GM21447 (cell line): Measurements from ENCODE around the gene RPS6KL1.

Experiments used
- ATAC-seq: cut with Tn5 transposase; IDR thresholded peaks from one replicate; pipeline ENCODE4 v1.9.1; 2021; ENCODE audit not compliant: unreplicated experiment

The RPS6KL1 gene

DNA sequence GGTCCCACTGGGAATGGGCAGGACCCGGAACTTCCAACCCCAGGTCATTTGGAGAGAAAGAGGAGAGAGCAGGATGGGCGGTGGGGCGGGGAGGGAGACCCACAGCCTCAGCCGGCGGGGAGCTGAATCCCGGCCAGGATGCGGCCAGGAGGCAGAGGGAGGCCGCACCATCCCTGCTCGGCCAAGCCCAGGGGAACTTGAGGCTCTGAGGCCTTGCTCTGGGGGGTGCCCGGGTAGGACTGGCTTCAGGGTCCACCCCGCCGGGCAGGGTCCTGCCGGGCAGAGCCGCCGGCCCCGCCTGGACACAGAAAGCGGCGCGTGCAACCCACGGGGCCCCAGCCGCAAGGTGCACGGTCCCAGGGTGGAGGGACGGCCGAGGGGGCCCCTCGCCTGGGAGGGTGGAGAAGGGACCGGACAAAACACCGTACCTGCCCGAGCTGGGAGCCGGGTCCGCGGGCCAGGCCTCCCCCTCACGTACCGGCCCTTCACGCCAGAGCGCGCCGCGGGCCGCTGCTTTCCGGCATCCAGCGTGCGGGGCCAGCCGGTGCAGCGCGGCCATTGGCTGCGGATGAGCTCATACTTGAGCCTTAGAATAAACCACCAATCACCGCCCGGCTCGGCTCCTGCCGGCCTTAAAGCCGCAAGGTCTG is at the start of gene RPS6KL1:
RPS6KL1 (minus strand) TSS at position 509 of the 650 bp plus-strand sequence. CDS start 1,719 bp downstream, outside the sequence.
- ATAC-seq, result peak; percentile 94

DNA sequence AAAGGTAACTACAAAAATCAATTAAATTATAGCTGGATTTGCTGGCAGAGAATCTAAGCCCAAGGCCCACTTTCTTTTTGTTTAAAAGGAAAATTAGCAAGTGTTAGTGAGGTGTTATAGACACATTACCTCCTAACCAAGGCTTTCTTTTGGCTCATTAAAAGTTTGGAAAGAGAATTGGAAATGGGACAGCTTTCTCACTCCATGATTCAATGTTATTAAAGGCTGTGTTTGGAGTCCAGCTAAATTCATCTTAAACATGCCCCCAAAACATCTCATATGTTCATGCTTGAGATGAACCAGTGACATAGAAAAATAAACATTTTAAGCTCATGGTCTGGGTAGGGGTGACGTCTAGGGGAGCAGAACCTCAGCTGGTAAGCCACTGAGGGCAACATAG is 45.8 kb upstream of the RPS6KL1 start:
- ATAC-seq, result no peak

DNA sequence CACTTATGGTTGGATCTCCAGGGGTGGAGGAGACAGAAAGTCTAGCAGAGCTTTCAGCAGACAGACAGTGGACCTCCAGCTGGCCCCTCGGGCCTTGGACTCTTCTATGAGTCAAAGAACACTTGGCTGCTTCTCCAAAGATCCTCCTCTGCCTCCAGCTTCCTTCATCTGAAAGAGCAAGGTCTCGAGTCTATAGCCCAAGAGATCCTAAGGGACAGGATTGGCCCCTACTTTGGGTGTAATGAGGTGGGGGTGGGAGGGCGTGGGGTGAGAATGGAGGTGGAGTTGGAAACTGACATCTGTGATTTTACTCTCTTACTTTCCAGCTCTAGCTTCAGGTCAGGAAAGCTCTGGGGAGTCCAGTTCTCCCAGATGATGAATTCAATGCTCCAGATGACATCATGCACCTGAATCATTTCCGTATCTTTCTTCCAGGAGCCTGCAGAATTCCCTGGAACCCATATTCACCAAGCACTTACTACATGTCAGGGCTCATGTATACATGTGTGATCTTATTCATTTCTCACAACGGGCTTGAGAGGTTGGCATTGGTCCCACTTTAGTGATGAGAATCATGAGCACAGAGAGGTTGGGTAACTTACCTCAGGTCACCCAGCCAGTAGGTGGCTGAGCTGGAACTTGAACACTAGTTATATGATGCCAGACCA is 42.6 kb upstream of the RPS6KL1 start:
- ATAC-seq, result no peak

- no peak for ATAC-seq
These were observed 41.9 kb upstream of the RPS6KL1 start for GRCh38 chr14:74964787-74965485.

GRCh38 chr14:74963705-74964271 is 40.7 kb upstream of the RPS6KL1 start:
- no peak for ATAC-seq

GRCh38 chr14:74963178-74963704 is 40.2 kb upstream of the RPS6KL1 start:
- ATAC-seq, result no peak

- ATAC-seq, result no peak
These were observed 39.4 kb upstream of the RPS6KL1 start for GRCh38 chr14:74962493-74962892.

- no peak for ATAC-seq
These were observed 39.0 kb upstream of the RPS6KL1 start for GRCh38 chr14:74962046-74962445.

GRCh38 chr14:74961238-74961911 is 38.3 kb upstream of the RPS6KL1 start:
- no peak for ATAC-seq

GRCh38 chr14:74960736-74961135 is 37.7 kb upstream of the RPS6KL1 start:
- no peak for ATAC-seq

GRCh38 chr14:74959596-74960180 is 36.6 kb upstream of the RPS6KL1 start:
- ATAC-seq, result no peak

- no peak for ATAC-seq
These were observed 33.4 kb upstream of the RPS6KL1 start for GRCh38 chr14:74956280-74957072.

DNA sequence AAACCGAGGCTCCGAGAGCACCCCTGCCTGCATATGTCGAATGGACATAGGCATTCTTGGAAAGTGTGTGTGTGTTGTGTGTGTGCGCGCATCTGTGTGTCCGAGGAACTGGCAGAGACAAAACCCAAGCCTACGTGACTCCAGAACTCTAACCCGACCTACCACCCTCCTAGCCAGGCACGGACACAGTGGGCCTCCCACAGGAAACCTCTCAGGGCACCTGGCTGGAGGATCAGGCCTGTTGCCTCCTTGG is 32.9 kb upstream of the RPS6KL1 start:
- no peak for ATAC-seq

GRCh38 chr14:74955229-74956026 is 32.4 kb upstream of the RPS6KL1 start, which contains the start of gene PGF:
Gene PGF, minus strand, starts transcription at chr14:74955597. Its CDS starts 355 bp downstream, at chr14:74955242.
- ATAC-seq, result no peak

- ATAC-seq, result no peak
These were observed 31.8 kb upstream of the RPS6KL1 start for GRCh38 chr14:74954947-74955228.

GRCh38 chr14:74954232-74954946 is 31.3 kb upstream of the RPS6KL1 start:
- no peak for ATAC-seq

- no peak for ATAC-seq
These were observed 30.6 kb upstream of the RPS6KL1 start for GRCh38 chr14:74953686-74954085.

DNA sequence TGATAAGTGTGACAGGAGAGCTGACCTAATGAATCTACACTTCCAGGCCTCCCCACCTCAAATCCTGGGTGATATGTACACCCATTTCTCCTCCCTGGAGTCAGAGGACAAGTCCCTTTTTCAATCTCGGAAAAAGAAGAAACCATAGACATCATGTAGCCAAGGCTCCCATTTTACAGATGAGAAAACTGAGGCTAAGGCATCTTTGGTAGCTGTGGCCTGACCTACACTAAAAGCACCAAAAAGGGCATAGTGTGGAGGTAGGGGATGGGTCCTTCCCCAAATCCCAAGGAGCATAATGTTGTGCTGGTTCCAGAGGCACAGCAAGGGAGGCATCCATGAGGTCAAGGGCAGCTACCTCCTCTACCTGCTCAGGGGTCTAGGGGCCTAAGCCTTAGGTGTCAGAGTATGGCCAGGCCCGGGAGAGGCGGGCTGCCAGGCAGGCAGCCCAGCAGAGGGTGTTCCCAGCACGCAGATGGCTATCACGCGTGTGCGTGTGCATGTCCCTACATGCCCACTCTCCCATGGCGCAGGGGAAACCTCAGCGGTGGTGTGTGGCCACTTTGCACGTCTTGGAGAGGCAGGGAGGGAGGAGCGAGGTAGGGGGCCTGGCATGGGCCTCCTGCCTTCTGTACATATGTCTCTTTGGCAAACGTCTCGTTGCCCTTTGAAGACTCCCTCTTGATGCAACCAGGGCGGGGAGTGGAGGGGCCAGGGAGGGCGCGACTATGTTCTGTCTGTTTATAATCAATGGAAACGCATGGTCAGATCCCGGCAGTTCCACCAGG is 29.8 kb upstream of the RPS6KL1 start:
- ATAC-seq, result no peak
